ENCODE measurements around the gene RAB40C.
A peak's percentile ranks its signal among the peaks of the same experiment; 100 is the strongest.

The RAB40C gene

DNA sequence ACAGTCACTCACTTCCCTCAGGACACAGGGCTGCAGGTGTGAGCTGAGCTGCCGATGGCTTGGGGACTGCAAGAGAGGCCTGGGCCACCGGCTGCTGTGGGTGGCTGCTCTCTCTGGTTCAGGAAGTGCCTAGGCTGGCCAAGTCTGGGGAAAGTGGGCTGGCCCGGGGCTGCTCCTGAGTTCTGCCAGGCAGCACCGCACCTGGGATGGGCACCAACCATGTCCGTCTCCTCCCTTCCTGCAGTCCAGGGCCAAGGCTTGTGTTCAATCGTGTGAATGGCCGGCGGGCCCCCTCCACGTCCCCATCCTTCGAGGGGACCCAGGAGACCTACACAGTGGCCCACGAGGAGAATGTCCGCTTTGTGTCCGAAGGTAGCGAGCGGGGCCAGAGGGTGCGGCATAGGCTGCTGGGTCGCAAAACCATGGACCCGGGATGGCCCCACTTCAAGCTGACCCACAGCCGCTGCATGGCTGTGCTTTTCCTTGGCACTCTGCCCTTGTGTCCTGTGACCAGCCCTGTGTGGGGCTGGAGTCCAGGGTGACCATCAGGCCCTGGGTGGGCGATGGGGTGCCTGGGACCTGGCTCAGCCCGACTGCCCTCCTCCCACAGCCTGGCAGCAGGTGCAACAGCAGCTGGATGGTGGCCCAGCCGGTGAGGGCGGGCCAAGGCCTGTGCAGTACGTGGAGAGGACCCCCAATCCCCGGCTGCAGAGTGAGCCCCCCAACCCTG is 57.5 kb downstream of the RAB40C start:
- TF ChIP-seq, protein P1, sequence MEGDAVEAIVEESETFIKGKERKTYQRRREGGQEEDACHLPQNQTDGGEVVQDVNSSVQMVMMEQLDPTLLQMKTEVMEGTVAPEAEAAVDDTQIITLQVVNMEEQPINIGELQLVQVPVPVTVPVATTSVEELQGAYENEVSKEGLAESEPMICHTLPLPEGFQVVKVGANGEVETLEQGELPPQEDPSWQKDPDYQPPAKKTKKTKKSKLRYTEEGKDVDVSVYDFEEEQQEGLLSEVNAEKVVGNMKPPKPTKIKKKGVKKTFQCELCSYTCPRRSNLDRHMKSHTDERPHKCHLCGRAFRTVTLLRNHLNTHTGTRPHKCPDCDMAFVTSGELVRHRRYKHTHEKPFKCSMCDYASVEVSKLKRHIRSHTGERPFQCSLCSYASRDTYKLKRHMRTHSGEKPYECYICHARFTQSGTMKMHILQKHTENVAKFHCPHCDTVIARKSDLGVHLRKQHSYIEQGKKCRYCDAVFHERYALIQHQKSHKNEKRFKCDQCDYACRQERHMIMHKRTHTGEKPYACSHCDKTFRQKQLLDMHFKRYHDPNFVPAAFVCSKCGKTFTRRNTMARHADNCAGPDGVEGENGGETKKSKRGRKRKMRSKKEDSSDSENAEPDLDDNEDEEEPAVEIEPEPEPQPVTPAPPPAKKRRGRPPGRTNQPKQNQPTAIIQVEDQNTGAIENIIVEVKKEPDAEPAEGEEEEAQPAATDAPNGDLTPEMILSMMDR (IDR thresholded peaks at IDR 0.05; ENCODE audit: low read depth, low read length): no peak
- TF ChIP-seq EZH2phosphoT487 (IDR thresholded peaks at IDR 0.05; ENCODE audit: low read depth): no peak
- peaks cover 18% of the 10 kb centered on the region for H3K4me1 ChIP-seq (ENCODE audit: low read length)
- H4K20me1 ChIP-seq (ENCODE audit: insufficient read depth, low read length): peaks cover 7% of the 10 kb centered on the region; the same call in 1 of the 2 replicates
- no peak overlapping the region for H2AFZ ChIP-seq (ENCODE audit: low read depth, low read length)
- H3K27ac ChIP-seq (ENCODE audit: low read length): no peak overlapping the region
- peaks cover 50% of the 10 kb centered on the region for H3K79me2 ChIP-seq (ENCODE audit: low read length)
- peak overlapping the region; percentile 82 for H3K4me3 ChIP-seq (ENCODE audit: low read length)
- H3K36me3 ChIP-seq (replicated peaks; ENCODE audit: low read depth, low read length): peaks cover 3% of the 10 kb centered on the region
- H3K4me2 ChIP-seq (ENCODE audit: low read length): peak overlapping the region; percentile 96
- no peaks in the 10 kb centered on the region for H3K9me3 ChIP-seq (ENCODE audit: insufficient read depth, low read length)
- H3K9ac ChIP-seq (ENCODE audit: low read length): peak overlapping the region; percentile 79; the same call in 1 of the 2 replicates
- H3K27me3 ChIP-seq (ENCODE audit: low read depth, low read length): no peaks in the 10 kb centered on the region

DNA sequence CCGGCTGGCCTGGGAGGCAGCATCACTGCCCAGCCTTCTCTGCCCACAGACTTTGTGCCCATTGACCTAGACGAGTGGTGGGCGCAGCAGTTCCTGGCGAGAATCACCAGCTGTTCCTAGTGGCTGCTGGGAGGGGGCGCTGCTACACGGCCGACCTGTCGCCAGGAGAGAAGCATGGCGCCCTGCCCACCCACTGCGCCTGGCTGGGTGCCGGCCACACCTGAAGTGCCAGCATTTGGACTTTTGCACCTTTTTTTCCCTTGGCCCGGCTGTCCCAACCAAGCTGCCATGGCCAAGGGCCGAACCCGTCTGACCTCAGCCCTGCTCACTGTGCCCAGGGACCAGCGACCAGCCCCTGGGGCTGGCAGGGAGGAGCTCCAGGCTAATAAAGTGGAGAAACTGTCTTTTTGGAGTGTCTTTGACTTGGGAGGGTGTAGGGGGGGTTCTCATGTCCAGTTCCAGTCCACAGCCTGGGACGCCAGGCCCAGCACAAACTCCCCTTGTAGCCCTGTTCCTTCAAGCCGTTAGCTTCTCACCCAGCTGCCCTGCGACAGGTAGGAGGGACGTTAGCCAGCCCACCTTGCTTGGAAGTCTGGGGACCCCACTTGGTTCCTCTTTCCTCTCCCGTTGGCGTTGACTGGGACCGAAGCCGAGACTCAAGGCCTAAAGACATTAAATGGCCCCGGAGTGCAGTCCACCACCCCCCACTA is 58.4 kb downstream of the RAB40C start:
- Histone ChIP-seq H2AFZ (ENCODE audit: low read depth, low read length) (no peak overlapping the region), H3K4me1 (ENCODE audit: low read length) (peaks cover 13% of the 10 kb centered on the region), H3K36me3 (replicated peaks; ENCODE audit: low read depth, low read length) (no peaks in the 10 kb centered on the region), H3K4me2 (ENCODE audit: low read length) (peak overlapping the region; percentile 96), H3K79me2 (ENCODE audit: low read length) (peaks cover 41% of the 10 kb centered on the region), H3K4me3 (ENCODE audit: low read length) (peak overlapping the region; percentile 82), H3K9me3 (ENCODE audit: insufficient read depth, low read length) (no peaks in the 10 kb centered on the region), H3K27ac (ENCODE audit: low read length) (peak overlapping the region; percentile 73), H4K20me1 (ENCODE audit: insufficient read depth, low read length) (peaks cover 7% of the 10 kb centered on the region; the same call in 1 of the 2 replicates), H3K27me3 (ENCODE audit: low read depth, low read length) (no peaks in the 10 kb centered on the region), H3K9ac (ENCODE audit: low read length) (peak overlapping the region; percentile 79)
- no peak for TF ChIP-seq EZH2phosphoT487 (IDR thresholded peaks at IDR 0.05; ENCODE audit: low read depth)
- TF ChIP-seq, protein P1 (IDR thresholded peaks at IDR 0.05; ENCODE audit: low read depth, low read length): peak; percentile 73

DNA sequence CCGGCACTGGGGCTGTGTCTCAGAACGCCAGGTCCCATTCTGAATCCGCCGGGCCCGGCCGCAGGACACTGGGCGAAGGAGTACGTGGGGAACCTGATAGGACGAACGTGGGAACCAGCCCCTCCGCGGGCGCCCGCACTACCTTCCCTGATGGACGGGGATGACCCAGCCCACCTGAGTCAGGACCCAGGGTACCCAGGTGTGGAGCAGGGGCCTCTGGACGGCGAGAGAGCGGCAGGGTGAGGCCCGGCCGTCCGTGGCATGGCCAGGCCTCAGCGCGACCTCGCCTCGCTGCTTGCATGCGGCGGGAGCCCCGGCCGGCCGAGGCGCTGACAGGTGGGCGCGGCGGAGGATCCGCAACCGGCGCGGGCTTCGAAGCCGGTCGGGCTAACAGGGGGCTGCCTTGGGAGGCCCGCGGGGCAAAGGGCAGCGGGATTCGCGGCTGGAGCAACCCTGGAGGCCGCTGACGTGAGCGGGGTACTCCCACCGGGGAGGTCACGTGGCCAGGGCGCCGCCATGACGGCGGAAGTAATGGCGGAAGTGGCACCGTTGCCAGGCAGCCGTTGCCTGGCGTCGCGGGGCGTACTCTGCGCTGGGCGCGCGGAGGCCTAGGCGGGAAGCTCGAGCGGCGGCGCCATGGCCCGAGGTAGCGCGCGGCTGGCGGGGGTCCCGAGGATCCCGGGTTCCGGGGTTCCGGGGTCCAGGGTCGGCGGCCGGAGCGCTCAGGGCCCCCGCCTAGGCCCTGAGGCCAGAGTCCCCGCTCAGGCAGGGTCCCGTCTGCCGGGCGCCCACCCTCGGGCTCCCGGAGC is 59.1 kb downstream of the RAB40C start, which contains the start of gene WDR90:
TSS of gene WDR90 (plus strand) at position 585 of the 809 bp plus-strand sequence. CDS start at position 637, 52 bp downstream.
- Histone ChIP-seq H3K4me3 (ENCODE audit: low read length) (peak within 1 kb of the TSS; percentile 82), H2AFZ (ENCODE audit: low read depth, low read length) (no peak within 1 kb of the TSS; the same call in 1 of the 2 replicates), H3K4me2 (ENCODE audit: low read length) (peak within 1 kb of the TSS; percentile 96), H3K36me3 (replicated peaks; ENCODE audit: low read depth, low read length) (no peaks in the 10 kb centered on the region), H3K9me3 (ENCODE audit: insufficient read depth, low read length) (no peaks in the 10 kb centered on the region), H3K27ac (ENCODE audit: low read length) (peak within 1 kb of the TSS; percentile 73), H4K20me1 (ENCODE audit: insufficient read depth, low read length) (peaks cover 7% of the 10 kb centered on the region; the same call in 1 of the 2 replicates), H3K9ac (ENCODE audit: low read length) (peak within 1 kb of the TSS; percentile 79), H3K79me2 (ENCODE audit: low read length) (peaks cover 33% of the 10 kb centered on the region), H3K27me3 (ENCODE audit: low read depth, low read length) (no peaks in the 10 kb centered on the region), H3K4me1 (ENCODE audit: low read length) (peaks cover 12% of the 10 kb centered on the region)
- TF ChIP-seq, protein P1 (IDR thresholded peaks at IDR 0.05; ENCODE audit: low read depth, low read length): no peak
- no peak for TF ChIP-seq EZH2phosphoT487 (IDR thresholded peaks at IDR 0.05; ENCODE audit: low read depth)
